Medulla oblongata (tissue), 1 donor: ENCODE measurements around the gene LNPEP.

Experiments used
- DNase-seq: peaks from one replicate; pipeline ENCODE4 v3.0.0-alpha.2; 2015; ENCODE audit errors: extremely low spot score

The LNPEP gene

GRCh38 chr5:97000391-97000790 is 64.5 kb downstream of the LNPEP start:
- DNase-seq: no peak

DNA sequence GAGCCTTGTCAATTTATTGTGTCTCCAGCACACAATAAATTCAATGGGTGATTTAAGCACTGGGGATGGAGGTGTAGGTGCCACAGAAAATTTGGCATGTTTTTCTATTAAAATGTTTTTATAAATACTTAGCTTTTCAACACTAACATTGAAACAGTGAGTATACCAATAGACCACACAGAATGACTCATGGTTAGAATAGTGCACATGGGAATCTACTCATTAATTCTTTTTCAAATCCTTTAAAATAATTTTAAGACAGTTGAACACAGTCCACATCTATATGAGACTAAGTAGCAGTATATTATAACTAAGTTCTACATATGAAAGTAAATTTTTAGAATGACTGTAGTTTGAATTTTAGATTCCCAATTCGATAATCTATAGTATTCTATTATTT is 67.1 kb downstream of the LNPEP start:
- DNase-seq: no peak

- no peak for DNase-seq
These were observed 68.7 kb downstream of the LNPEP start for GRCh38 chr5:97004423-97005060.

DNA sequence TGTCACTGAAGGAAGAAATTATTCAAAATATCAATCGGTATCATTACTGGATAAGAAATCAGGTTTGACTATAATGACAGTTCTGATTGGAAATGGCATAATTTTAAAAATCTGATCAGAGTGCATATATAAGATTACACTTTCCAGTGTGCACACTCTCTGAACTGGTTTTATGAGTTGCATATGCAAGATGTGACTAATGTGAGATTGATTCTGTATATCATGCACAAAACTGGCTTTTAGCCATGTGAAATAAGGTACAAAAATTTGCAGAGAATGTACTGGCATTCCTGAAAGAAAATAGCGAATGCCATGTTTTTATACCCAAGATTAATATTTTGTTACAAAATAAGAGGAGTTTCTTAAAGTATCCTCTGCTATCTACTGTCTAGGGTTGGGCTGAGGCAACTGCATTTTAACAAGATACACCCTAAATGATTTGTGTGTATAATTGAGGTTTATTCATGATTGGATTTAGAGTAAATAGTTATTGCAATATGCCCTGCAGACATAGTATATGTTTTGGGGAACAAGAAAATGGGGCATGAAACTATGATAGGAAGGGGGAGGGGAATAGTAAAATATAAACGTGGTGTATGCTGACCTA is 70.7 kb downstream of the LNPEP start:
- no peak for DNase-seq

GRCh38 chr5:97009212-97009898 is 73.5 kb downstream of the LNPEP start:
- peak; percentile 72 for DNase-seq

DNA sequence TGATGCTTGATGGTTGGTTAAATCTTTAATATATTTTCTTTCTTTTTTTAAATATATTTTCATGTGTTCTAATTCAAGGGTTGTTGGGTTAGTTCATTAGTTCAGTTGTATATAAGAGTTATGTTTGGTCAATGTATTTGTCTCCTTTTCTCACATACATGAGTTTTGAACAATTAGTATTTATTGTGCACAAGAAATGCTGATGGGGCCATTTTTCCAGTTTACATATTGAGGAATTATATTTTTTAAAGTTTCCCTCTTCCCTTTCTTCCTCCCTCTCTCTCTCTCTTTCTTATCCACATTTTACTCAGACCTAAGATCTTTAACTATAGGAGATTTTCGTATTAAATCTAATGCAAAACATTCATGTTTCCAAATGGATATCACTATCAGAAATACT is 74.0 kb downstream of the LNPEP start:
- DNase-seq: no peak

DNA sequence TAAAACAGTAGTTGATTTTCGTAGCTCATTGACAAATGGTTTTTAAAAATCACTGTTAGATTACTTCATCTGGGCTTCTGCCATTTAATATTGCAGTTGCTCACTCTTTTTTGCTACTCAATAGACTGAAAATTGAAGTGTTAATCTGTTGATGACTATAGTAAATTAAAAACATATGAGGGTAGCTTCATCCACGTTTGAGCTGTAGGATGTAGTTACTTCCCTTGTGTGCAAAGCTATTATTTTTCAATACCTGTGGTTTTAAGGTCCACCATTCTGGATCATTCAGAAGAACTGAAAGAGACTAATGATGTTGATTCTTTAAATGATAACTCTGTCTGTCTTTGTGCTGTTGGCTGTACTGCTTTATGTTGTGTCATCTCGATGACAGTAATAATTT is 74.7 kb downstream of the LNPEP start:
- DNase-seq: no peak

- DNase-seq: no peak
These were observed 75.7 kb downstream of the LNPEP start for GRCh38 chr5:97011567-97011966.

- no peak for DNase-seq
These were observed 83.7 kb downstream of the LNPEP start for GRCh38 chr5:97019435-97020117.

- no peak for DNase-seq
These were observed 85.5 kb downstream of the LNPEP start for GRCh38 chr5:97021416-97021815.

DNA sequence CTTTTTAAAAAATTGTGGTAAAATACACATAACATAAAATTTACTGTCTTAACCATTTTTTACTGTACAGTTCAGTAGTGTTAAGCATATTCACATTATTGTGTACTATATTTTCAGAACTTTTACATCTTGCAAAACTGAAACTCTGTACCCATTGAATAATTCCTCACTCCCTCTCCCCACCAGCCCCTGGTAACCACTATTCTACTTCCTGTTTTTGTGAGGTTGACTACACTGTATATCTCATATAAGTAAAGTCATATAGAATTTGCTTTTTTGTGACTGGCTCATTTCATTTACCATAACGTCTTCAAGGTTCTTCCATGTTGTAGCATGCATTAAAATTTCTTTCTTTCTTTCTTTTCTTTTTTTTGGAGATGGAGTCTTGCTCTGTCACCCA is 87.0 kb downstream of the LNPEP start:
- no peak for DNase-seq

DNA sequence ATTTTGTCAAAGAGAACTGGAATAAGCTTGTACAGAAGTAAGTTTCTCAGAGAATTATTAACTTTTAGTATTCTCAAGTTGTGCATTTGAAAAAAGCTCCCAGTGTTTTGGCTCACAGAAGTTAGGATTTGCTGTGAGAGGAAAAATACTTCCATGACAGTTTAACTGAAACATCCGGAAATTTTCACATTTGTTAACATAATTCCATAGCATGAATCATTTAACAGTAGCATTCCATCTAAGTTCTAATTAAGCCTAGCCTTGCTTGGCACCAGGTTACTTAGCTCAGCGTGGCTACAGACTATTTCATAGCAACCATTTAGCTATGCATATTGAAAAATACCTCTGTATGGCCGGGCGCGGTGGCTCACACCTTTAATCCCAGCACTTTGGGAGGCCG is 90.8 kb downstream of the LNPEP start:
- DNase-seq: no peak

DNA sequence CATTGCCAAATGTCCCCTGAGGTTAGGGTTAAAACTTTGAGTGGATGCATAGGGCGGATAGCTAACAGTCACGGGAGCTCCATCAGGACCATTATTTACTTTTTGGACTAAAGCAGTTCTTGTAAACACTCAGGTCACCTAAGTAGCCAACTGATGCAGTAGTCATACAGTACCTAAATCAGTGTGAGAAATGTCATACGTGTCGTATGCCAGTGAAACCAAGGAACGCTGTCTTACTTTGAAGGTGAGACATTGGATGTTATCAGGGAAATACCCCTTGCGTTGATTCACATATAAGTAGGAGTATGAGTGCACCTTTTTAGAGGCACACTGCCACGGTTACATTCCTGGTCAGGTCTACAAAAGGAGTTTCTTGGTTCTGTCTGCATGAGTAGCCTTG is 101.9 kb downstream of the LNPEP start:
- DNase-seq: no peak

DNA sequence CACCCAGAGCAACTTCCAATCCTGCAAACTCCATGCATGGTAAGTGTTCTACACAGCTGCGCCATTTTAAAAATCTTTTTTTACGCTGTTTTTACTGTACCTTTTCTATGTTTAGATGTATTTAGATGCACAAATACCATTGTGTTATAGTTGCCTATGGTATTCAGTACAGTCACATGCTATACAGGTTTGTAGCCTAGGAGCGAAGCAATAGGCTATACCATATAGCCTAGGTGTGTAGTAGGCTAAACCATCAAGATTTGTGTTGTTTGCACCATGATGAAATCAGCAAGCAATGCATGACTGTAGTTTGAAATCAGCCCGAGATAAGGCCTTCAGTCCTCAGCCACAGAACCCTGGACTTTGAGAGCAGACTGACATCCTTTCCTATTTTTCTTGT is 105.4 kb downstream of the LNPEP start:
- DNase-seq: no peak

- no peak for DNase-seq
These were observed 107.1 kb downstream of the LNPEP start for GRCh38 chr5:97042996-97043395.

DNA sequence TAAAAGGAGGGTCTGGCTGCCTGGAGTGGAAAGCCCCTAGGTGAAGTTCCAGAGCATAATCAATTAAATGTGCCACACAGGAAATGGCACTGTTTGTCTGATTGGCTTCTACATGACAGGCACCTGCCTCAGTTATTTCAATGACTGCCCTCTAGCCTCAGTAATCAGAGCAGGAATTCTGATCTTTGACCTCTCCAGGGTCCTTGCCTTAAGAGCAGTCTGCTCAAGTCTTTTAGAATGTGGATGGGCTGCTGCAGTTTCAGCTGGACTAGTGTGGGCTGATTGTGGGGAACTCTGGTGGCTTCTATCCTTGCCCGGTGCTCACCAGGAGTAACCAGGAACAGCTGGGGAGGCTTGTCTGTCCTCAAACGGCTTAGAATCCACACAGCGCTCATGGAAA is 107.6 kb downstream of the LNPEP start:
- DNase-seq: no peak

DNA sequence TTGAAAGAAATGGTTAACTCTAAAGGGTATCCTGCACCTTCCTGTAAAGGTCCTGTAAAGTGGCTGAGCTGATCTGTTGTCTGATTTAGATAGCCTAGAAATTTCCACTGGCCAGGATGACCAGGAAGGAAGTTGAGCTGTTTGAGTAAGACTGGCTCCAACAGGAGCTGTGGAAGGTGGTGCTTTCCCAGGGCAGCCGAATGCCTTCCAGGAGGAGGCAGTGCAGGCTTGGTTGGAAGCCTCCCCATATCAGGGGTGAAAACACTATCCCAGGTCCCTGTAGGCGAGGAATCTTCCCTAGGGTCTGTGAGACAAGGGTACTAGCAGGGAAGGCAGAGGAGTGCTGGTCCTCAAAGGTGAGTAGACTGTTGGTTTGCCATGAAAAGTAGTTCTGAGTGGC is 108.2 kb downstream of the LNPEP start:
- DNase-seq: no peak

DNA sequence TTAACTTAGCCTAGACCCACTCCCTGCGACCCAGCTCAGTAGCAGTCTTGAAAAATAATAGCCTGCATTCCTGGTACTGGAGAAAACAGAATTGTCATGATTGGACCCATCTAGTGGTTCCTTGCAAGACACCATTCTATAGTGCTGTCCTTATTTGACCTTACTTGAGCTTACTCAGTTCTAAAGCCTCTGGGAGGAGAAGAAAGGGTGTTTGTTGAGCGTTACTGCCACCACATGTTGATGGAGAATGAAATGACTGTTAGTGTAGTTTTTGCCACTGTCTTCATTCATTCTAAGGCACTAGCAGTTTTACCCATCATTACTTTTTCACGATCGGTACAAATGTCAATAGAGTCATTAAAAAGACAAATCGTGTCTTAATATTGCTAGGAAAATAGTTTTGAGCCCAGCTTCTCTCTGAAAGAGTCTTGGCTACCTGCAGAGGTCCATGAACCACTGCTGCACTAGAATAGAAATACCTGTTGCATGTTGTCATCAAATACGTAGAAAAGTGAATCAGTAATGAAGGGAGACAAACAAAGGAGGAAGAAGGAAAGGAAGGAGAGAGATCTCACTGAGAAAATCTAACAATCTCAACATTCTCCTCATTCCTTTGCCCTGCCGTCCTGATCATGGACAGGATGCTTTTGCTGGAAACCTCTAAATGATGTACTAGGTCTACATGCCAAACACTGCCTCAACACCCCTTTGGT is 110.5 kb downstream of the LNPEP start:
- peak; percentile 23 for DNase-seq

- no peak for DNase-seq
These were observed 111.2 kb downstream of the LNPEP start for GRCh38 chr5:97047076-97047475.

- DNase-seq: peak; percentile 35
These were observed 113.3 kb downstream of the LNPEP start for GRCh38 chr5:97049175-97049574.

GRCh38 chr5:97056263-97056662 is 120.4 kb downstream of the LNPEP start:
- no peak for DNase-seq

DNA sequence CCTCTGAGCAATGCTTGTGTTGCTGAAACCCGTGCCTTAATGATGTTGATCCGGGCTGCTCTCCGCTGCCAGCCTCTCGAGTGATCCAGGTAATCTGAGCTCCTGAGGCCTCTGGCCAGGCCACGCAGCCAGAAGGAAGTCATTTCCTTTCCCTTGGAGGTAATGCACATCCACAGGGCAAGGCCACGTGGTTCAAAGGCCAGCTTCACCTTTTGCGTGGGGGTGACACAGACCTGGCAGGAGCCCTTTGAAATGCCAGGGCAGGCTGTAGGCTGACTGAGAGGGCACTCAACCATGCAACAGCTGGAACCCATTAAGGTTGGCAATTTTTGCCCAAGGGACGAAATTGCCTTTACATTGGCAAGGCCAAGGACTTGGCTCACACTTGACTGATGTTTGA is 126.2 kb downstream of the LNPEP start:
- DNase-seq: no peak
